Measurements from ENCODE around the gene CFAP73.
"Not testable (repeated sequence)": the region's sequence is repeated elsewhere in the genome, so short reads cannot be mapped to it uniquely, and the experiment has no call there.

Gene CFAP73

GRCh38 chr12:113119980-113120669 lies 29.4 kb upstream of the CFAP73 start:
- DNase-seq (ENCODE audit: low read depth), result no peak

- no peak for DNase-seq (ENCODE audit: low read depth)
Observed at GRCh38 chr12:113120670-113121370, 28.7 kb upstream of the CFAP73 start.

- no peak for DNase-seq (ENCODE audit: low read depth)
Observed at GRCh38 chr12:113127791-113128199, 21.7 kb upstream of the CFAP73 start.

GRCh38 chr12:113128802-113129663 lies 20.5 kb upstream of the CFAP73 start:
- DNase-seq (ENCODE audit: low read depth), result no peak

- no peak for DNase-seq (ENCODE audit: low read depth)
Observed at GRCh38 chr12:113129664-113130456, 19.7 kb upstream of the CFAP73 start.

GRCh38 chr12:113130457-113131135 lies 18.9 kb upstream of the CFAP73 start:
- no peak for DNase-seq (ENCODE audit: low read depth)

- DNase-seq (ENCODE audit: low read depth), result no peak
Observed at GRCh38 chr12:113131556-113131955, 18.0 kb upstream of the CFAP73 start.

- DNase-seq (ENCODE audit: low read depth), result no peak
Observed at GRCh38 chr12:113133036-113133435, 16.5 kb upstream of the CFAP73 start.

- no peak for DNase-seq (ENCODE audit: low read depth)
Observed at GRCh38 chr12:113133666-113134065, 15.9 kb upstream of the CFAP73 start.

GRCh38 chr12:113134071-113134470 lies 15.5 kb upstream of the CFAP73 start:
- DNase-seq (ENCODE audit: low read depth), result no peak

- no peak for DNase-seq (ENCODE audit: low read depth)
Observed at GRCh38 chr12:113134521-113134951, 15.0 kb upstream of the CFAP73 start.

- peak; percentile 89 for DNase-seq (ENCODE audit: low read depth)
Observed at GRCh38 chr12:113135178-113136127, 14.1 kb upstream of the CFAP73 start, which contains the start of gene RASAL1. TSS of gene RASAL1 (minus strand) at chr12:113135761. CDS start at chr12:113135462, 299 bp downstream.

GRCh38 chr12:113136128-113136989 lies 13.2 kb upstream of the CFAP73 start:
- peak; percentile 66 for DNase-seq (ENCODE audit: low read depth)

- DNase-seq (ENCODE audit: low read depth), result no peak
Observed at GRCh38 chr12:113136990-113137511, 12.5 kb upstream of the CFAP73 start.

GRCh38 chr12:113137861-113138783 lies 11.4 kb upstream of the CFAP73 start:
- DNase-seq (ENCODE audit: low read depth), result no peak

- no peak for DNase-seq (ENCODE audit: low read depth)
Observed at GRCh38 chr12:113138826-113139225, 10.7 kb upstream of the CFAP73 start.

GRCh38 chr12:113140706-113141105 lies 8.8 kb upstream of the CFAP73 start:
- no peak for DNase-seq (ENCODE audit: low read depth)

GRCh38 chr12:113141716-113142115 lies 7.8 kb upstream of the CFAP73 start:
- not testable (repeated sequence) for DNase-seq (ENCODE audit: low read depth)
